ENCODE results near the gene RGS12.

Gene RGS12

GRCh38 chr4:3305610-3306371 is 13.0 kb downstream of the RGS12 start:
- H4K20me1 ChIP-seq (ENCODE audit: low read depth, low read length) = no peaks in the 10 kb centered on the region
- H3K4me2 ChIP-seq (ENCODE audit: low read depth, low read length, poor library complexity, severe bottlenecking) = no peak overlapping the region
- no peaks in the 10 kb centered on the region for H3F3A ChIP-seq (ENCODE audit: insufficient read depth)
- H3K9ac ChIP-seq (ENCODE audit: low read length) = no peak overlapping the region
- H3K27ac ChIP-seq (ENCODE audit: low read depth, low read length) = no peak overlapping the region
- H3K79me2 ChIP-seq (ENCODE audit: insufficient read depth, low read length) = no peaks in the 10 kb centered on the region
- H3K4me3 ChIP-seq (ENCODE audit: insufficient read depth, low read length, poor library complexity, severe bottlenecking) = no peak overlapping the region
- no peaks in the 10 kb centered on the region for H3K27me3 ChIP-seq (ENCODE audit: low read length)
- no peak for TF ChIP-seq EZH2phosphoT487 (conservative IDR thresholded peaks at IDR 0.05; ENCODE audit: low read length)
- no peak overlapping the region for H2AFZ ChIP-seq (ENCODE audit: low read depth, low read length, severe bottlenecking)
- H3K36me3 ChIP-seq (ENCODE audit: low read length) = no peaks in the 10 kb centered on the region
- no peaks in the 10 kb centered on the region for H3K9me3 ChIP-seq (ENCODE audit: insufficient read depth, low read length)
- no peaks in the 10 kb centered on the region for H3K9me2 ChIP-seq (replicated peaks; ENCODE audit: insufficient read depth, low read length)

DNA sequence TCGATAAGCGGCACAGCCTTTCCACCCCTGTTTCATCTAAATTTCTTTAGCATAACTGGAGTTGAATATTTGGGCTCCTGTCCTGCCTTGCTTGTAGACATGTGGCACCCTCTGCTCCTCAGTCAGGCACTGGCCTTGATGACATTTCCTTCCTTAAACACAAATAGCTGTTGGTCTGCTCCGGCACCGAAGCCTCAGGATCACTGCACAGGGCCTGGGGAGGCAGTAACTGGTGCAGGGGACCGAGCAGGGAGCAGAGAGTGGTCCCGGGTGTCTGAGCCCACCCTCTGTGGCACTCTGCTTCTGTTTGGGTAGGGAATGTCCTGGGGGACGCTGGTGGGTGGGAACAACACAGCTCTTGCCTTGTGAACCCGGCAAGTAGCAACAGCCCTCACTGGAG is 13.6 kb downstream of the RGS12 start:
- Histone ChIP-seq H2AFZ (ENCODE audit: low read depth, low read length, severe bottlenecking) (no peak overlapping the region), H3K4me2 (ENCODE audit: low read depth, low read length, poor library complexity, severe bottlenecking) (no peak overlapping the region), H3K27ac (ENCODE audit: low read depth, low read length) (no peak overlapping the region), H3F3A (ENCODE audit: insufficient read depth) (no peaks in the 10 kb centered on the region), H3K9me3 (ENCODE audit: insufficient read depth, low read length) (no peaks in the 10 kb centered on the region), H3K36me3 (ENCODE audit: low read length) (no peaks in the 10 kb centered on the region), H3K9me2 (replicated peaks; ENCODE audit: insufficient read depth, low read length) (no peaks in the 10 kb centered on the region), H3K9ac (ENCODE audit: low read length) (no peak overlapping the region), H4K20me1 (ENCODE audit: low read depth, low read length) (no peaks in the 10 kb centered on the region), H3K79me2 (ENCODE audit: insufficient read depth, low read length) (no peaks in the 10 kb centered on the region), H3K27me3 (ENCODE audit: low read length) (no peaks in the 10 kb centered on the region), H3K4me3 (ENCODE audit: insufficient read depth, low read length, poor library complexity, severe bottlenecking) (no peak overlapping the region)
- no peak for TF ChIP-seq CTCF (IDR thresholded peaks at IDR 0.05; ENCODE audit: insufficient read depth, low read length, poor library complexity, severe bottlenecking)
- no peak for TF ChIP-seq EZH2phosphoT487 (conservative IDR thresholded peaks at IDR 0.05; ENCODE audit: low read length)

DNA sequence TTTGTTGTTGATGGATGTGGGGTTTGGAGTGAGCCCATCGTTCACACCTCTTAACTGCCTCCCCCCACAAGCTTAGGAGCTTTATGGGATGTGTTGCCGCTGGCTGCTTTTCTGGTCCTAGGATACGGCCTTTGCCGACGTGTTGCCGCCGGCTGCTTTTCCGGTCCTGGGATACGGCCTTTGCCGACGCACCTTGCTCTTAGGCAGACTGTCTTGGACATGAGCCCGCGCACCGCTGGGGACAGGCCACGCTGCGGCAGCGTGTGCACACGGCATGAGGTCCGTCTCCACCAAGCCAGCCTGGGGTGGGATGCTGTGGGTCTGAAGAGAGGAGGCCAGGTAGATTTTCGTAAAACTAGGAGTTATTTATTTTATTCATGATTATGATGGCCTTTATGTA is 14.2 kb downstream of the RGS12 start:
- H3K27me3 ChIP-seq (ENCODE audit: low read length) = no peaks in the 10 kb centered on the region
- no peak overlapping the region for H3K27ac ChIP-seq (ENCODE audit: low read depth, low read length)
- no peak overlapping the region for H3K4me3 ChIP-seq (ENCODE audit: insufficient read depth, low read length, poor library complexity, severe bottlenecking)
- no peaks in the 10 kb centered on the region for H4K20me1 ChIP-seq (ENCODE audit: low read depth, low read length)
- no peaks in the 10 kb centered on the region for H3K9me3 ChIP-seq (ENCODE audit: insufficient read depth, low read length)
- H3F3A ChIP-seq (ENCODE audit: insufficient read depth) = no peaks in the 10 kb centered on the region
- no peaks in the 10 kb centered on the region for H3K79me2 ChIP-seq (ENCODE audit: insufficient read depth, low read length)
- H3K9me2 ChIP-seq (replicated peaks; ENCODE audit: insufficient read depth, low read length) = no peaks in the 10 kb centered on the region
- H3K36me3 ChIP-seq (ENCODE audit: low read length) = no peaks in the 10 kb centered on the region
- no peak overlapping the region for H3K9ac ChIP-seq (ENCODE audit: low read length)
- TF ChIP-seq CTCF (IDR thresholded peaks at IDR 0.05; ENCODE audit: insufficient read depth, low read length, poor library complexity, severe bottlenecking) (no peak), EZH2phosphoT487 (conservative IDR thresholded peaks at IDR 0.05; ENCODE audit: low read length) (no peak)
- no peak overlapping the region for H3K4me2 ChIP-seq (ENCODE audit: low read depth, low read length, poor library complexity, severe bottlenecking)
- H2AFZ ChIP-seq (ENCODE audit: low read depth, low read length, severe bottlenecking) = no peak overlapping the region

DNA sequence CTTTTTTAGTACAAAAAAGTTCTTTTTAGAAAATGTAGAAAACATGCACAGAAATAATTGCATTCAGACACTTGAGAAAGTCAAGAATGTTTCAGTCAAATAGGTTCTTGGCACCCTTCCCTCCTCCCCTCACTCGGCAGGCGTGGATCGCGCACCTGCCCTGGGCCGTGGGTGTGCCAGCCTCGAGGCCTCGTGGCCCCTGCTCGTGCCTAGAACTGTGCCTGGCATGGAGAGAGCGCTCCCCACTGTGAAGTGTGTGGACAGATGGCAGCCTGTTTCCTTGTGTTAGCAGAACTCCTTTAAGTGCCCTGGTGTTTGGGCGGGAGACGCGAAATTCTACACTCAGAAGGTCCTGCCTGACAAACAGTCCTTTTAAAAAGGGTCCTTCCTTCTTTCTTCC is 14.7 kb downstream of the RGS12 start:
- Histone ChIP-seq H3K9me3 (ENCODE audit: insufficient read depth, low read length) (no peaks in the 10 kb centered on the region), H3K9me2 (replicated peaks; ENCODE audit: insufficient read depth, low read length) (no peaks in the 10 kb centered on the region)
- TF ChIP-seq EZH2phosphoT487 (conservative IDR thresholded peaks at IDR 0.05; ENCODE audit: low read length) = no peak
- TF ChIP-seq CTCF (IDR thresholded peaks at IDR 0.05; ENCODE audit: insufficient read depth, low read length, poor library complexity, severe bottlenecking) = no peak

More for the DNA sequence above, 14.7 kb downstream of the RGS12 start:
- Histone ChIP-seq H3K79me2 (ENCODE audit: insufficient read depth, low read length) (no peaks in the 10 kb centered on the region), H3K4me2 (ENCODE audit: low read depth, low read length, poor library complexity, severe bottlenecking) (no peak overlapping the region), H3K27ac (ENCODE audit: low read depth, low read length) (no peak overlapping the region), H4K20me1 (ENCODE audit: low read depth, low read length) (no peaks in the 10 kb centered on the region), H3K9ac (ENCODE audit: low read length) (no peak overlapping the region), H3K36me3 (ENCODE audit: low read length) (no peaks in the 10 kb centered on the region), H2AFZ (ENCODE audit: low read depth, low read length, severe bottlenecking) (no peak overlapping the region), H3F3A (ENCODE audit: insufficient read depth) (no peaks in the 10 kb centered on the region), H3K4me3 (ENCODE audit: insufficient read depth, low read length, poor library complexity, severe bottlenecking) (no peak overlapping the region), H3K27me3 (ENCODE audit: low read length) (no peaks in the 10 kb centered on the region)
